ENCODE results near the gene ZNF878. TPM values are rescaled to one million over a fixed set of nuclear protein-coding genes. Genes with fewer than 3 reads are reported as not detected.
"Not testable (repeated sequence)": the region's sequence is repeated elsewhere in the genome, so short reads cannot be mapped to it uniquely, and the experiment has no call there.

Gene ZNF878
- total RNA-seq, 1 donor from 2014 or later, result 0.38 TPM

DNA sequence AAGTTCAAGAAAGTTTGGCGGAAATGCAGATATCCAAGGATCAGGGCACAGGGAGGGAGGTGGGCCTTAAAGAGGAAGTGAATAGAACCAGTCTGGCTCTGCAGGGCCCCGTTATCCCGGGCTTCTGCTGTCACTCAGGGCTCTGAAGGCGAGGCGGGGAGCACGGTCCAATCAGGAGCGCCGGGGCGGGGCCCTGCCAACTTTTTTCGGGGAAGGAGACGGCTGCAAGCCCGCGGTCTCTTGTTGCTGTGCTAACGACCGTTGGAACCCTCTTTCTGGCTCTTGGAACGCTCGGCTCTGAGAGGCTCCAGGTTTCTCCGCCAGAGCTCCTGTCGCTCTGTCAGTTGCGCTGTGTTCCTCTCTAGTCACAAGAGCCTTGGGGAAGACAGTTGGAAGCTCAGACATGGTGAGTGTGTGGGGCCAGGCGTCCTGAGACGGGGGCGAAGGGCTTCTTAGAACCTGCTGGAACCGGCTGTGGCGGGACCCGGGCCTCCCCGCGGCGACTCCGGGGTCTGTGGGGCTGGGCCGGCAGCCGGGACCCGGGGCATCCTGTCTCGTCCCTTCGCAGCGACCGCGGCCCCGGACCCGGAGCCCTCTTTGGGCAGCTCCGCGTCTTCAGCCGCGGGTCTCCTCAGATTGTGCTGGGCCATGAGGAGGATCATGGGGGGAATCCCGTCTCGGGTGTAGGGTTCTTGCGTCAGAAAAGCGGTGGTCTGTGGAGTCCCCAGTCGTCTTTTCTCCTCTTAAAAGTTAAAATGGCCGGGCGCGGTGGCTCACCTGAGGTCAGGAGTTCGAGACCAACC lies 39.5 kb upstream of the ZNF878 start:
- TF ChIP-seq, protein P1, sequence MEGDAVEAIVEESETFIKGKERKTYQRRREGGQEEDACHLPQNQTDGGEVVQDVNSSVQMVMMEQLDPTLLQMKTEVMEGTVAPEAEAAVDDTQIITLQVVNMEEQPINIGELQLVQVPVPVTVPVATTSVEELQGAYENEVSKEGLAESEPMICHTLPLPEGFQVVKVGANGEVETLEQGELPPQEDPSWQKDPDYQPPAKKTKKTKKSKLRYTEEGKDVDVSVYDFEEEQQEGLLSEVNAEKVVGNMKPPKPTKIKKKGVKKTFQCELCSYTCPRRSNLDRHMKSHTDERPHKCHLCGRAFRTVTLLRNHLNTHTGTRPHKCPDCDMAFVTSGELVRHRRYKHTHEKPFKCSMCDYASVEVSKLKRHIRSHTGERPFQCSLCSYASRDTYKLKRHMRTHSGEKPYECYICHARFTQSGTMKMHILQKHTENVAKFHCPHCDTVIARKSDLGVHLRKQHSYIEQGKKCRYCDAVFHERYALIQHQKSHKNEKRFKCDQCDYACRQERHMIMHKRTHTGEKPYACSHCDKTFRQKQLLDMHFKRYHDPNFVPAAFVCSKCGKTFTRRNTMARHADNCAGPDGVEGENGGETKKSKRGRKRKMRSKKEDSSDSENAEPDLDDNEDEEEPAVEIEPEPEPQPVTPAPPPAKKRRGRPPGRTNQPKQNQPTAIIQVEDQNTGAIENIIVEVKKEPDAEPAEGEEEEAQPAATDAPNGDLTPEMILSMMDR (IDR thresholded peaks at IDR 0.05), result no peak
- Mint-ChIP-seq H3K4me1 (ENCODE audit: unreplicated experiment) (peaks cover 15% of the 10 kb centered on the region), H3K27me3 (ENCODE audit: unreplicated experiment) (no peaks in the 10 kb centered on the region), H3K27ac (ENCODE audit: unreplicated experiment) (peak overlapping the region; percentile 96), H3K9me3 (ENCODE audit: unreplicated experiment) (peaks cover 18% of the 10 kb centered on the region), H3K36me3 (ENCODE audit: unreplicated experiment) (peaks cover 12% of the 10 kb centered on the region), H3K4me3 (ENCODE audit: unreplicated experiment) (peak overlapping the region; percentile 86)
- peak; percentile 95 for DNase-seq (ENCODE audit: extremely low spot score, unreplicated experiment)

DNA sequence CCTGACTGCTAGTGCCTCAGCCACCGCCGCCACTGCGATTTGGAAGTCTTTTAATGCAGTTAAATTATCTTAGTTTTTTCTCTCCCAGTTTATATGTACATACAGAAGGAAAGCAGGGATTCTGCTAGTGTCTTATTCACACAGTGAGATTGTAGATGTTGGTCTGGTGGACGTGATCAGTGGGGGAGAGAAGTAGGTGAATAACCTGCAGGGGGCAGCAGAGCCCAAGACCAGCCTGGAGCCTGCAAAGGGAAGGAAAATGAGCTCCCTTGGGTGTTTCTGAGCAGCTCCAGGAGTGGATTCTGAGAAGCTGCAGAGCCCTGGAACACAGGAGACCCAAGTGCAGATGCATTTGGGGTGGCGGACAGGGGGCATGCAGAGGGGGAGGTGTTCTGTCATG lies 38.0 kb upstream of the ZNF878 start:
- no peaks in the 10 kb centered on the region for H3K27me3 Mint-ChIP-seq (ENCODE audit: unreplicated experiment)

DNA sequence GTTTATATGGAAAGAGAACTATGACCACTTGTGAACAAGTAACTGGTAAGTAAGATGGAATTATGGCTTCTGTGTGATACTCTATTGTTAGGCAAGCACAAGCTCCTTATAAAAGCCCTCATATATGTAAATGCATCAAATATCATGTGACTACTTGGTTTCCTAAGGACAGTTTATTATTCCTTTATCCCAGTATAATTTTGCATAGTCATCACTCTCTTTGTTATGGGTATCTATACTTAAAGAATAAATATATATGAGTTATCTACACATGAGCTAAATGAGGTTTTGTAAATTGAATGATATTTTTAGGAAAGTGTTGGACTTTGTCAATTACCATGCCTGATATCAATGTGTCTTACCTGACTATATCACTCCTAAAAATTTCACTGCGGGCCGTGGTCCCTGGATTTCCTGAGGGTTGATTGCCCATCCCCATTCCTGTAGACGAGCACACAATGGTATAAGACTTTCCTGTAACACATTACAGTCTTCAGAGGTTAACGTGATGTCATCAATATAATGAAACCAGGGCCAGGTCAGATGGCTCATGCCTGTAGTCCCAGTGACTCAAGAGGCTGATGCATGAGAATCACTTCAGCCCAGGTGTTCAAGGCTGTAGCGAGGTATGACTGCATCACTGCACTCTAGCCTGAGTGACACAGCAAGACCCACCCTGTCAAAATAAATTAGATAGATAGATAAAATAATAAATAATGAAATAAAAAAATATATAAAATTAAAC lies 32.5 kb upstream of the ZNF878 start:
- TF ChIP-seq, protein P1 (IDR thresholded peaks at IDR 0.05), result no peak
- Mint-ChIP-seq H3K36me3 (ENCODE audit: unreplicated experiment) (peaks cover 21% of the 10 kb centered on the region), H3K9me3 (ENCODE audit: unreplicated experiment) (peaks cover 21% of the 10 kb centered on the region), H3K4me3 (ENCODE audit: unreplicated experiment) (no peak overlapping the region), H3K27ac (ENCODE audit: unreplicated experiment) (no peak overlapping the region), H3K4me1 (ENCODE audit: unreplicated experiment) (no peaks in the 10 kb centered on the region), H3K27me3 (ENCODE audit: unreplicated experiment) (no peaks in the 10 kb centered on the region)
- no peak for DNase-seq (ENCODE audit: extremely low spot score, unreplicated experiment)

More for the DNA sequence above, 38.0 kb upstream of the ZNF878 start:
- no peak overlapping the region for H3K27ac Mint-ChIP-seq (ENCODE audit: unreplicated experiment)
- TF ChIP-seq, protein P1 (IDR thresholded peaks at IDR 0.05), result peak; percentile 64
- peak overlapping the region; percentile 52 for H3K4me3 Mint-ChIP-seq (ENCODE audit: unreplicated experiment)
- peak; percentile 85 for DNase-seq (ENCODE audit: extremely low spot score, unreplicated experiment)
- peaks cover 4% of the 10 kb centered on the region for H3K36me3 Mint-ChIP-seq (ENCODE audit: unreplicated experiment)
- H3K4me1 Mint-ChIP-seq (ENCODE audit: unreplicated experiment), result peaks cover 15% of the 10 kb centered on the region
- peaks cover 15% of the 10 kb centered on the region for H3K9me3 Mint-ChIP-seq (ENCODE audit: unreplicated experiment)

DNA sequence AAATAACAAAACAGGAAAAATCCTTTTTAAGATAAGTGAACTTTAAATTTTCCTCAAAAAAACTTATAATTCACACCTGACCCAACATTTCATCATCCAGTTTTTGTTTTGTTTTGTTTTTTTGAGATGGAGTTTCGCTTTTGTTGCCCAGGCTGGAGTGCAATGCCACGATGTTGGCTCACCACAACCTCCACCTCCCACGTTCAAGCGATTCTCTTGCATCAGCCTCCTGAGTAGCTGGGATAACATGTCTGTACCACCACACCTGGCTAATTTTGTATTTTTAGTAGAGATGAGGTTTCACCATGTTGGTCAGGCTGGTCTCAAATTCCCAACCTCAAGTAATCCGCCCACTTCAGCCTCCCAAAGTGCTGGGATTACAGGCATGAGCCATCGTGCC lies 30.6 kb upstream of the ZNF878 start:
- not testable (repeated sequence) for DNase-seq (ENCODE audit: extremely low spot score, unreplicated experiment); H3K27me3 Mint-ChIP-seq (ENCODE audit: unreplicated experiment); H3K4me1 Mint-ChIP-seq (ENCODE audit: unreplicated experiment); H3K4me3 Mint-ChIP-seq (ENCODE audit: unreplicated experiment); H3K27ac Mint-ChIP-seq (ENCODE audit: unreplicated experiment)
- peaks cover 31% of the 10 kb centered on the region for H3K36me3 Mint-ChIP-seq (ENCODE audit: unreplicated experiment)
- H3K9me3 Mint-ChIP-seq (ENCODE audit: unreplicated experiment), result peaks cover 22% of the 10 kb centered on the region

DNA sequence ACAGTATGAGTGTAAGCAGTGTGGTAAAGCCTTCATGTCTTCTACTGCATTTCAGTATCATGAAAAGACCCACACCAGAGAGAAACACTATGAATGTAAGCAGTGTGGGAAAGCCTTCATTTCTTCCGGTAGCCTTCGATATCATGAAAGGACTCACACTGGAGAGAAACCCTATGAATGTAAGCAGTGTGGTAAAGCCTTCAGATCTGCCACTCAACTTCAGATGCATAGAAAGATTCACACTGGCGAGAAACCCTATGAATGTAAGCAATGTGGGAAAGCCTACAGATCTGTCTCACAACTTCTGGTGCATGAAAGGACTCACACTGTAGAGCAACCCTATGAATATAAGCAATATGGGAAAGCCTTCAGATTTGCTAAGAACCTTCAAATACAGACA lies 24.6 kb upstream of the ZNF878 start:
- H3K9me3 Mint-ChIP-seq (ENCODE audit: unreplicated experiment), result peaks cover 41% of the 10 kb centered on the region
- TF ChIP-seq, protein P1 (IDR thresholded peaks at IDR 0.05), result no peak
- no peak overlapping the region for H3K4me3 Mint-ChIP-seq (ENCODE audit: unreplicated experiment)
- no peaks in the 10 kb centered on the region for H3K27me3 Mint-ChIP-seq (ENCODE audit: unreplicated experiment)
- H3K36me3 Mint-ChIP-seq (ENCODE audit: unreplicated experiment), result peaks cover 75% of the 10 kb centered on the region
- no peak overlapping the region for H3K27ac Mint-ChIP-seq (ENCODE audit: unreplicated experiment)
- H3K4me1 Mint-ChIP-seq (ENCODE audit: unreplicated experiment), result no peaks in the 10 kb centered on the region
- DNase-seq (ENCODE audit: extremely low spot score, unreplicated experiment), result no peak

DNA sequence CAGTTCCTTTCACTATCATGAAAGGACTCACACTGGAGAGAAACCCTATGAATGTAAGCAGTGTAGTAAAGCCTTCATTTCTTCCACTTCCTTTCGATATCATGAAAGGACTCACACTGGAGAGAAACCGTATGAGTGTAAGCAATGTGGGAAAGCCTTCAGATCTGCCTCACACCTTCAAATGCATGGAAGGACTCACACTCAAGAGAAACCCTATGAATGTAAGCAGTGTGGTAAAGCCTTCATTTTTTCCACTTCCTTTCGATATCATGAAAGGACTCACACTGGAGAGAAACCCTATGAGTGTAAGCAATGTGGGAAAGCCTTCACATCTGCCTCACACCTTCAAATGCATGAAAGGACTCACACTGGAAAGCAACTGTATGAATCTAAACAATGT lies 23.6 kb upstream of the ZNF878 start:
- not testable (repeated sequence) for H3K4me1 Mint-ChIP-seq (ENCODE audit: unreplicated experiment); H3K27me3 Mint-ChIP-seq (ENCODE audit: unreplicated experiment); H3K27ac Mint-ChIP-seq (ENCODE audit: unreplicated experiment); H3K4me3 Mint-ChIP-seq (ENCODE audit: unreplicated experiment); DNase-seq (ENCODE audit: extremely low spot score, unreplicated experiment)
- H3K9me3 Mint-ChIP-seq (ENCODE audit: unreplicated experiment), result peaks cover 41% of the 10 kb centered on the region
- peaks cover 73% of the 10 kb centered on the region for H3K36me3 Mint-ChIP-seq (ENCODE audit: unreplicated experiment)

Data from osteocyte (in vitro differentiated cells).